Thyroid gland (tissue), 4 donors: ENCODE data around the gene CNR1.

Source experiments
- CTCF ChIP-seq, 6 experiments: fragments of 200-600 bp in 3 of 6; fragments of 450-650 bp in 3 of 6; sonication (generic) in 3 of 6; IDR thresholded peaks; one replicate each; pipeline ENCODE4 v1.5.1; 2016 to 2019; ENCODE audit warnings: antibody characterized with exemption in 6 of 6, mild to moderate bottlenecking in 2 of 6, inconsistent platforms in 1 of 6, moderate library complexity in 1 of 6
- POLR2A ChIP-seq, 2 donors: fragments of 450-650 bp; IDR thresholded peaks; one replicate each; pipeline ENCODE4 v1.6.1; 2017; ENCODE audit warnings: antibody characterized with exemption in 2 of 2, mild to moderate bottlenecking in 2 of 2, moderate library complexity in 1 of 2

- TF ChIP-seq CTCF (IDR thresholded peaks at IDR 0.05) (no peak), POLR2A (IDR thresholded peaks at IDR 0.05) (no peak)
Observed at GRCh38 chr6:88163616-88164015, 2.5 kb downstream of the CNR1 start.
